NOMO-1 treated with dmso at 0.1 percent for 144 hours (cell line): ENCODE results near the gene OGFOD3.
"Not testable (repeated sequence)": the region's sequence is repeated elsewhere in the genome, so short reads cannot be mapped to it uniquely, and the experiment has no call there.

Source experiments
- DNase-seq: peaks from one replicate; lab custom pipeline; 2025; ENCODE audit not compliant: unreplicated experiment; lab: John Stamatoyannopoulos, UW

OGFOD3 gene

DNA sequence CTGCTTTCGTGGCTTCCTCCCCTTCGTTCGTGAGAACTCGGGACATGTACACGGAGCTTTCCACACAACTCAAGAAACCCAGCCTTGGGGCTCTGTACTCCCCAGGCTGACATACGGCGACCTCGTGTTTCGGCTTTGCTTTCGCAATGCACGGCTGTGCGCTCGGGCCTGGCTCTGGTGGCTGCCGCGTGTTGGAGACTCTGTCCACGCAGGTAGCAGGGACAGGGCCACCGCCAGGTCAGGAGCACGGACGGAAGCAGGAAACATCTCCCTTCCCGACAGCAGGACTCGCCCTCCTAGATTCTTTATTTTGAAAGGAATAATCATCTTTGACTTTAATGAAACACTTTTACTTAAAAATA, 29.5 kb downstream of the OGFOD3 start:
- DNase-seq = no peak

GRCh38 chr17:82388223-82388921, 30.0 kb downstream of the OGFOD3 start:
- DNase-seq = no peak

DNA sequence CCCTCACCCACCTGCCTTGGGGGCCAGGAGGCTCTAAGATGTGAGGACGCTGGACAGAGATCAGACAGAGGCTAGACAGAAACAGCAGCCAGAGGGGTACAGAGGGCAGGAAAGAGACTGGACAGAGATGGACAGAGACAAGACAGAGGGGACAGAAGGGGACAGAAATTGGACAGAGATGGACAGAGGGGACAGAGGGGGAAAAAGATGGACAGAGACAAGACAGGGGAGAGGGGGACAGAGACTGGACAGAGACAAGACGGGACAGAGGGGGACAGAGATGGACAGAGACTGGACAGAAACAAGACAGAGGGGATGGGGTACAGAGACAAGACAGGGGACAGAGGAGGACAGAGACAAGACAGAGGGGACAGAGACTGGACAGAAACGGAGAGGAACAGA, 30.7 kb downstream of the OGFOD3 start:
- DNase-seq = no peak

DNA sequence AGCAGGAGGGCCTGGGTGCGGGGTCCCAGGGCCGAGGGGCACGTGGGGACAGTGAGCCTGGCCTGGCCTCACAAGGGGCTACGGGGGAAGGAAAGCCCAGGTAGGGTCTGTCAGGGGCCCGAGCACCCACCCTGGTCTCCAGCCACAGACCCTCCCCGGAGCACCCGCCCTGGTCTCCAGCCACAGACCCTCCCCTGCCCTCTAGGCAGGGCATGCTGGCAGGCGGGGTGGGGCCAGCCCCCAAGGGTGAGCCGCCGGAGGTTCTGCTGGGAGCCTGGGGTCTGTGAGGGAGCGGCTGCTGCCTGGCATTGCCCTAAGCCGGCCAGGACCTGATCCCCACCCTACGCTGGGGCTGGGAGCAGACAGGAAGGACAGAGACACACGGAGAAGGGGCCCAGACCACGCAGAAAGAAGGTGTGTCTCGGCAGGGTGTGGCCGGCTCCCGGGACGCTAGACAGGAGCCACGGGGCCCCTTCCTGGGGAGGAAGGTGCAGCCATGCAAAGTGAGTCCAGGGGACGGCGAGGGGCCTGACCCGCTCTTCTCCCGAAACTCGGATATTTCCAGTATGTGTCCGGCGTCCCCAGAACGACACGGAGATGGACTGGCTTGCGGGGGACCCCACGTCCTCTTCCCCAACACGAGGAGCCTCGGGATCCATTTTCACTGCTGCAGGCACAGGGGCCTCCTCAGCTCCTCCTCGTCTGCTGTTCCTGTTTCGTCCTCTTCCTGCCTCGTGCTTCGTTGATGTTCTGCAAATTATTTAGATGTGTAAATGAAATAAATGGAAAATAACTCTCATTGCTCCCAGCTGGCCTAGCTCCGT, 31.3 kb downstream of the OGFOD3 start:
- DNase-seq = no peak

DNA sequence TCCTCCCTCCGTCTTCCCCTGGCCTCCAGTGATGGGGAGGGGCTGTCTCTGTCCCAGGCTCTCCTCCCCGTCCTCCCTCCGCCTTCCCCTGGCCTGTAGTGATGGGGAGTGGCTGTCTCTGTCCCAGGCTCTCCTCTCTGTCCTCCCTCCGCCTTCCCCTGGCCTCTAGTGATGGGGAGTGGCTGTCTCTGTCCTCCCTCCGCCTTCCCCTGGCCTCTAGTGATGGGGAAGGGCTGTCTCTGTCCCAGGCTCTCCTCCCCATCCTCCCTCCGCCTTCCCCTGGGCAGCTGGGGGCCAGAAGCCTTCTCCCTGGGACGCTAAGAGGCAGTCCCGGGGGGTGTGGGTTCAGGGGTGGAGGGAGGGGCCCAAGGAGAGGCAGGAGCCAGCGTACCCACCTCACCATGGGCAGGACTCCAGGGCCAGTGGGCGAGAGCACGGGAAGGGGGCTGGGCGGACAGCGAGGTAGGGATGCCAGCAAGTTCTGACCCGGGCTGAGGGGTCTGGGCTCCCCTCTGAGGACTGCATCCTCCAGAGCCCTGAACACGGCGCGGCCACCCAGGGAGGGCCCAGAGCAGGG, 32.0 kb downstream of the OGFOD3 start:
- no peak for DNase-seq

DNA sequence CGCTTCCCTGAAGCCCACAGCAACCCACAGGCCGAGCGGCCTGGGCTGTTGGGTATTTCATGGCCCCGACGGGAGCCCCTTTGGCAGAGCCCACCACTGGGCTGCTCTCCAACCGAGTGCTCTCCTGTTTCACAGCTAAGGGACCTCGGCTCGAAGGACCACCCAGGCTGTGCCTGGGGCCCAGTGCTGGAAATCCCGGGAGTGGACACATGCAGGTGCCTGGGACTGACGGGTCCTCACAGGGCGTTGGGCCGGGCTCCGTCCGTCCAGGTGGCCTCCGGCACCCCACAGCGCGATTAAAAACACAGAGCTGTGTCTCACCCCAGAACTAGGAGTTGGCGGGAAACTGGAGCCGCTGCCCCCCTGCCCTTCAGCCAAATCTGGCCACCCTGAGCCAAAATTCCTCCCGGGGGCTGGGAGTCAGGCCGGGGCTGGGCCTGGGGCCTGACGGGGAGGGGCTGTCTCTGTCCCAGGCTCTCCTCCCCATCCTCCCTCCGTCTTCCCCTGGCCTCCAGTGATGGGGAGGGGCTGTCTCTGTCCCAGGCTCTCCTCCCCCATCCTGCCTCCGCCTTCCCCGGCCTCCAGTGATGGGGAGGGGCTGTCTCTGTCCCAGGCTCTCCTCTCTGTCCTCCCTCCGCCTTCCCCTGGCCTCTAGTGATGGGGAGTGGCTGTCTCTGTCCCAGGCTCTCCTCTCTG, 32.7 kb downstream of the OGFOD3 start:
- no peak for DNase-seq

DNA sequence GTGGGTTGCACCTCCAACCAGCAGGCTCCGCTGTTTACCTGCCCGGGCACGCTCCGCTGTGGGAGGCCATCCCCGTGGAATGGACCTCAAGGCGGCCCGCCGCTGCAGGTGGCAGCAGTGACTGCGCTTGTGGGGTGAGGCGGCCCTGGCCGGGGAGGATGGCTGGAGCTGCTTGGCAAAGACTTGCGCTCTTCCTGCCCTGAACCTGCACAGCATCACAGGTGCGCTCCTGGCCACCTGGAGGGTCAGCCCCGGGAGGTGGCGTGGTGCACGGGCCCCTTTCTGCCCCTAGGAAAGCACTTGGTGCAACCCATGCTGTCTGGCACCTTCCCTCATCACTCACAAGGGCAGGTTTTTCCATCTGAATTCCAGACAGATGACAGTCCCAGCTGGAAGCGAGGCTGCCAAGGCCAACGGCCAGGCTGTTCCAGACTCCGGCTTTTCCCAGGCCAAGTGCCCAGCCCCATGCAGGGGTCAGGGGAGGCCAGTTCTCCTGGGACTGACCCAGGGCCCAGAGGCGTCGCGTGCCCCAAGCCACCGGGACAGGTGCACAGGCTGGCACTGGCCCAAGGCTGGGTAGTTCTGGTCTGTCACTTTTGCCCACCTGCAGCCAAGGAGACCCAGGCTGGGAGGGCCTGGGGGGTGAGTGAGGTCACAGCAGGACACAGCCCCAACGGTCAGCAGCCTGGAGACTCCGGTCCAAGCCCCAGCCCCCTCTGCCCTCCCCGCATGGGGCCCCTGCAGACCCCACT, 33.5 kb downstream of the OGFOD3 start:
- no peak for DNase-seq

DNA sequence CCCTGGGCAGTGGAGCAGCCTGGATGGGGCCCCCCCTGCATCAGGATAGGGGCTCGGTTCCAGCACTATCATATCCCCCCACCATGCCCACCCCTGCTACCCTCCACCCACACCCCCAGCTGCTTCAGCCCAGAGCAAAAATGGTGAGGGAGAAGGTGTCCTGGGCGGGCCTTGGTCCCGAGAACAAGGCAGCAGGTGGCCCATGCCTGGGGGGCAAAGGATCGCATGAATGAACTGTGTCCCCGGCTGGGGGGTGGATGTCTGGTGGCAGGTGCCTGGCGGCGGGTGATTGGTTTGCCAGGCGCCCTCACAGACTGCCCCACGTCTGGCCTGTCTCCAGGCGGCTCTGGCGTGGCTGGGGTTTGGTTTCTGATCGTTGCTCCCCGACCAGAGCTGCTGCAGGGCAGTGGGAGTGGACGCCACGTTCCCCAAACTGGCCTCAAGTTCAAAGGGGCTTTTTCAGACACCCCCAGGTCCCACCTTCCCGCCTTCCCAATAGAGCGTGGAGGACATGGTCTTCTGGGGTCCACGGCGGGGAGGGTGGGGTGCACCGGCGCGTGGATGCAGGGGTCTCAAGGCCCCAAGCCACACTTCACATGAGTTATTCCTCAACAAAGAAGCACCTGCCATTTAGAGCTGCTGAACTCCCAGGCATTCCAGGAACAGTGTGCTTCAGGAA, 34.2 kb downstream of the OGFOD3 start:
- no peak for DNase-seq

- DNase-seq = no peak
Measured at GRCh38 chr17:82383411-82383810, 35.0 kb downstream of the OGFOD3 start.

DNA sequence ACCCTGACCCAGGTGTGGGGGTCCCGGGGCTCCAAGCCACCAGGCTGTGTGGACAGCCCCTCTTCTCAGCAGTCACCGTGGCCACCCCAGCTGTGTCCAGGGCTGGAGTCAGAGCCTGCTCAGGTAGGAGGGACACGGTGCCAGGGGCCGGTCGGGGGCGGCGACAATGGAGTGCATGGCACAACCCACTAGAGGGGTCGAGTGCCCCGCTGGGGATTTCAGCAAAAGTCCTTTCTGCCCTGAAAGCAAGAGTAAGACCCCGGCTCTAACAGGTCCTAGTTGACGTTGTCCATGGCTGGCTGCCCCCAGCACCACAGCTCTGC, 35.5 kb downstream of the OGFOD3 start:
- no peak for DNase-seq

DNA sequence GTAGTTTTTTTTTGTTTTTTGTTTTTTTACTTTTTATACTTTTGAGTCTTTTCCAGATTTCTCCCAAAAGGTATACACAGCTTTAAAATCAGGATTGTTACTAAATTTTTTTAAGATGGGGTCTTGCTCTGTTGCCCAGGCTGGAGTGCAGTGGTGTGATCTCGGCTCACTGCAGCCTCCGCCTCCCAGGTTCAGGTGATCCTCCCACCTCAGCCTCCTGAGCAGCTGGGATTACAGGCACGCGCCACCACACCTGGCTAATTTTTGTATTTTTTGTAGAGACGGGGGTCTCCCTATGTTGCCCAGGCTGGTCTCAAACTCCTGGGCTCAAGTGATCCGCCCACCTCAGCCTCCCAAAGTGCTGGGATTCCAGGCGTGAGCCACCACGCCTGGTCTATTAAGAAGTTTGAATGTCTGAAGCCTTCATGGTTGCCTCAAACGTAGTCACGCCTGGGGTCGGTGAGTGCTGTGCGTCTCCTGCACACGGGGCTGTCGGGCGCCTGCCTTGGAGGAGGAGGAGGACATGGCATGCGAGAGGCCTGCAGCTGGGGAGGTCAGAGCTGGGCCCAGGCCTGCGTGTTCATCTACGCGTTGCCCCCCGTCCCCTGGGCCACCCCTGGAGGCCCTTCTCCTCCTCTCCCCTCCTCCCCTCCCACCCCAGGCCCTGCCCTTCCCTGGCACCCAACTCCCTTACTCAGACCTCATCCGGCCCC, 36.0 kb downstream of the OGFOD3 start:
- DNase-seq = not testable (repeated sequence)

- DNase-seq = not testable (repeated sequence)
Measured at GRCh38 chr17:82381703-82382009, 36.7 kb downstream of the OGFOD3 start.

GRCh38 chr17:82380860-82381702, 37.3 kb downstream of the OGFOD3 start:
- no peak for DNase-seq

GRCh38 chr17:82378741-82379021, 39.7 kb downstream of the OGFOD3 start:
- DNase-seq = no peak

DNA sequence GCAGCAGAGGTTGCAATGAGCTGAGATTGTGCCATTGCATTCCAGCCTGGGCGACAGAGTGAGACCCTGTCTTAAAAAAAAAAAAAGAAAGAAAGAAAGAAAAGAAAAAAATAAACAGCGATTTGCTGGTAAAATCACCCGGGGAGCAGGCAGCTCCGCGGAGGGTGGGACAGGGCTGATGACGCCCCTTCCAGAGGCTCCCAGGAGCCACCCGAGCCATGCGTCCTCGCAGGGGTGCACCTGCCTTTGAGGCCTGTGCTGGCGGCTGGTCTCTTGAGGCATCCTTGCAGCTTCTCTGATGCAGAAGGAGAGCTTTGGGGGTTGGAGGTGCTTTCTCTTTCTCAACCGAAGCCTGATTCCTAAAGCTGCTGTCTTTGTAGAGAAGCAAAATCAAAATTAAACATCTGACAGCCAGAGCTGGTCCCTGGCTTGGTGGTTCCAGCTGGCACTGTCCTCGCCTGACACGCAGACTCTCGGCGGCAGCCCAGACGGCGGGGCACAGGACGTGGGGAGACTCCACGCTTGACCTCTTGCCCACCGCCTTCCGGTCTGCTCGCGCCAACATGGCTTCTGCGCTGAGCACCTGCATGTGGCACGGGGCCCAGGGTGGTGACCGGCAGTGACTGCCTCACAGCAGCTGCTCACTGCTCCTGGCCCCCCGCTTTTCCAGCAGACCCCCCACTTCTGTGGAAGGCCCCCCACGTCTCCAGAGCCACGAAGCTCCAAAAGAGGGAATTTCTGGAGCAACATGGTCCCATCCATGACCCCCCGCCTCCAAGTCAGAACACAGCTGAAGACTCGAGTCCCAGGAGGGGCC, 40.3 kb downstream of the OGFOD3 start:
- no peak for DNase-seq

GRCh38 chr17:82377294-82377693, 41.1 kb downstream of the OGFOD3 start:
- DNase-seq = not testable (repeated sequence)

- no peak for DNase-seq
Measured at GRCh38 chr17:82376042-82376730, 42.2 kb downstream of the OGFOD3 start.
